Endothelial cell (in vitro differentiated cells): ENCODE data around the gene RIC8B. TPM values are rescaled to one million over a fixed set of nuclear protein-coding genes. Genes with fewer than 3 reads are reported as not detected.

ENCODE experiments used
- DNase-seq: peaks from one replicate; pipeline ENCODE4 v3.0.0; 2021; ENCODE audit warnings: low spot score
- H3K27ac Mint-ChIP-seq: one replicate; pipeline ENCODE4 v1.8.0; 2021; ENCODE audit warnings: mixed read lengths, inconsistent platforms; ENCODE audit not compliant: unreplicated experiment
- H3K27me3 Mint-ChIP-seq: one replicate; pipeline ENCODE4 v1.8.0; 2021; ENCODE audit warnings: mild to moderate bottlenecking, moderate library complexity, mixed read lengths, inconsistent platforms; ENCODE audit not compliant: unreplicated experiment
- H3K36me3 Mint-ChIP-seq: one replicate; pipeline ENCODE4 v1.8.0; 2021; ENCODE audit warnings: mild to moderate bottlenecking, low read depth, mixed read lengths, inconsistent platforms; ENCODE audit not compliant: unreplicated experiment
- H3K4me1 Mint-ChIP-seq: one replicate; pipeline ENCODE4 v1.8.0; 2021; ENCODE audit warnings: mild to moderate bottlenecking, mixed read lengths, inconsistent platforms; ENCODE audit not compliant: unreplicated experiment
- H3K4me3 Mint-ChIP-seq: one replicate; pipeline ENCODE4 v1.8.0; 2021; ENCODE audit warnings: mild to moderate bottlenecking, mixed read lengths, inconsistent platforms; ENCODE audit not compliant: unreplicated experiment
- H3K9me3 Mint-ChIP-seq: one replicate; pipeline ENCODE4 v1.8.0; 2021; ENCODE audit warnings: mixed read lengths, inconsistent platforms; ENCODE audit not compliant: unreplicated experiment
- total RNA-seq: library from RNA; stranded (reverse); fragmentation: NEBNext Ultra II Directional; extraction: Animal tissue kit (Norgen Biotek cat#: 25700); gene quantifications from one replicate; pipeline ENCODE4 v1.2.1, GENCODE V29; 2021; ENCODE audit not compliant: unreplicated experiment
- TF ChIP-seq, protein P1 (sequence below): fragments of 200-600 bp; sonication (generic); IDR thresholded peaks from one replicate; pipeline ENCODE4 v1.5.0; 2021; ENCODE audit warnings: antibody characterized with exemption; ENCODE audit not compliant: unreplicated experiment

RIC8B gene
- total RNA-seq, 1 donor from 2014 or later = 14.0 TPM

DNA sequence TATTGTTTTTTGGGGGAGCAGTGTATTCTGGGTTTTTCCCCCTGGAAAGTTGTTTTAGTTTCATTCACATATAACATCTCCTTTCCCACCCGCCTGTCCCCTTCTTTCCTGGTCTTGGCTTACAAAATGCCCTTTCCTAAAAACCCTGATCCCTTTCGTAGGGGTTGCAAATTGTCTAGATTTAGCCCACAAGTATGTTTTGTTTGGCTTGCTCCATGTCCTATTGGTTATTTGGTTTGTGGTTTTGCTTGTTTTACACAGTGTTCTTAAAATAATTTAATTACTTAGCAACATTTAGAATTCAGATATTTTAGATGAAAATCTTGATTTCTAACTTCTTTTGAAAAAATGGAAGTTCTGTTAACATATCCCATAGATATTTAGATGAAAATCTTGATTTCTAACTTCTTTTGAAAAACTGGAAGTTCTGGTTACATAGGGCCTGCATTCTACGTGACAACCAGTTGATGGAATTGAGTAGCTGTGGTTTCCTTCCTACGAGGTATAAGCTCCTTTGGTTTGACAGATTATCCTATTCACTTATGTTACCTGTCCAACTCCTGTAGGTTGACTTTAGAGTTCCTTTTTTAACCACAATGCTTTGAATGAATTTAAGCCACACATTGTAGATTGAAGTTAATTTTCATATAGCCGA lies 92.1 kb downstream of the RIC8B start:
- TF ChIP-seq, protein P1, sequence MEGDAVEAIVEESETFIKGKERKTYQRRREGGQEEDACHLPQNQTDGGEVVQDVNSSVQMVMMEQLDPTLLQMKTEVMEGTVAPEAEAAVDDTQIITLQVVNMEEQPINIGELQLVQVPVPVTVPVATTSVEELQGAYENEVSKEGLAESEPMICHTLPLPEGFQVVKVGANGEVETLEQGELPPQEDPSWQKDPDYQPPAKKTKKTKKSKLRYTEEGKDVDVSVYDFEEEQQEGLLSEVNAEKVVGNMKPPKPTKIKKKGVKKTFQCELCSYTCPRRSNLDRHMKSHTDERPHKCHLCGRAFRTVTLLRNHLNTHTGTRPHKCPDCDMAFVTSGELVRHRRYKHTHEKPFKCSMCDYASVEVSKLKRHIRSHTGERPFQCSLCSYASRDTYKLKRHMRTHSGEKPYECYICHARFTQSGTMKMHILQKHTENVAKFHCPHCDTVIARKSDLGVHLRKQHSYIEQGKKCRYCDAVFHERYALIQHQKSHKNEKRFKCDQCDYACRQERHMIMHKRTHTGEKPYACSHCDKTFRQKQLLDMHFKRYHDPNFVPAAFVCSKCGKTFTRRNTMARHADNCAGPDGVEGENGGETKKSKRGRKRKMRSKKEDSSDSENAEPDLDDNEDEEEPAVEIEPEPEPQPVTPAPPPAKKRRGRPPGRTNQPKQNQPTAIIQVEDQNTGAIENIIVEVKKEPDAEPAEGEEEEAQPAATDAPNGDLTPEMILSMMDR = no peak
- peaks cover 3% of the 10 kb centered on the region for H3K4me1 Mint-ChIP-seq
- no peak overlapping the region for H3K4me3 Mint-ChIP-seq
- H3K27me3 Mint-ChIP-seq = no peaks in the 10 kb centered on the region
- no peak for DNase-seq
- H3K9me3 Mint-ChIP-seq = no peaks in the 10 kb centered on the region
- no peak overlapping the region for H3K27ac Mint-ChIP-seq
- H3K36me3 Mint-ChIP-seq = peaks cover 4% of the 10 kb centered on the region

DNA sequence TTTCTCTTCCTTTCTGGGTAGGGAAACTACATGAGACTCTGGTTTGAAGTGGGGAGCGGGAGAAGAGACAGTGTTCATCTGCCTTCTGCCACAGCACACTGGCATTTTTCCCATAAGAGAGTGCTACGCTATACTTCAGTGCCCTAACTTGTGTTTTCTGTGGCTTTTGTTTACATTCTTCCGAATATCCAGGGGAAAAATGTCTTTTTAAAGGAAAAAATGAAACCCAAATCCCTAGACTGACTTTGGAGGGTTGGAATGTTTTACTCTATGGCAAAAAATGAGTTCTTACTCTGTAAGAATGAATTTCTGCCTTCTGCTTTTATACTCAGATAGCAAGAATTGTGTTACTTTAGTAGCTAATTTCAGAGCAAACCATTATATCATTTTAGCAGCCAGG lies 93.2 kb downstream of the RIC8B start:
- Mint-ChIP-seq H3K4me1 (peaks cover 3% of the 10 kb centered on the region), H3K27ac (no peak overlapping the region), H3K27me3 (no peaks in the 10 kb centered on the region), H3K4me3 (no peak overlapping the region), H3K9me3 (no peaks in the 10 kb centered on the region), H3K36me3 (peaks cover 4% of the 10 kb centered on the region)
- DNase-seq = no peak
- TF ChIP-seq, protein P1 = no peak

DNA sequence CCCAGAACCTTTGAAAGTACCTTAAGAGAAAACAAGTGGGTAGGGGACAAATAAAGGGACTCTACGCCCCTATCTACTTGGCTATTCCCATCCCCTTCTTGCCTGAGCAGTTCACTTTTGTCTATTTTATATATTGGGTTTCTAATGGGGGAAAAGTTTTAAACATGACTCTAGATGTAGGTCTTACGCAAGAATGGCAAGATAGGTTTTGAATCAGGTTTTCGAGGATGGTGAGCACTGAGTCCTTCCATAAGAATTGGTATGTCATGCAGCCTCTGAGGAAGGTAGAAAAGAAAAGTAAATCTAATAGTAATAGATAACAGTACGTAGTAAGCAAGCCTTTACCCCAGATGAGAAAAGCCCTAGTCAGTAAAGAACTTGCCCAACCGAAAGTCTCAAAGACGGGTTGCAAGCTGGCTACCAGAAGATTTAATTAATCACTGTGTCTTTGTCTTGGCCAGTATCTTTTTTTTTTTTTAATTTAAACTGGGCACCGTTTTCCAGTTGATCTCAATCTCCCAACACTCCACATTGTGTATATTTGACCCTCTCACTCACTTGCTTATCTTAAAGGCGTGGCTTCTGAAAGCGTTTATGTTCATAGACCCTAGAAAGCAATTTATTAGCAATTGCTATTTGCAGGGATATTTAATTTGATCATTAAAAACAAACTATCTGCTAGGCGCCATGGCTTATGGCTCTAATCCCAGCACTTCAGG lies 94.7 kb downstream of the RIC8B start:
- no peak overlapping the region for H3K27ac Mint-ChIP-seq
- DNase-seq = no peak
- H3K27me3 Mint-ChIP-seq = no peaks in the 10 kb centered on the region
- H3K9me3 Mint-ChIP-seq = no peaks in the 10 kb centered on the region
- TF ChIP-seq, protein P1 = no peak
- H3K4me3 Mint-ChIP-seq = no peak overlapping the region
- peaks cover 4% of the 10 kb centered on the region for H3K36me3 Mint-ChIP-seq
- H3K4me1 Mint-ChIP-seq = peaks cover 3% of the 10 kb centered on the region

DNA sequence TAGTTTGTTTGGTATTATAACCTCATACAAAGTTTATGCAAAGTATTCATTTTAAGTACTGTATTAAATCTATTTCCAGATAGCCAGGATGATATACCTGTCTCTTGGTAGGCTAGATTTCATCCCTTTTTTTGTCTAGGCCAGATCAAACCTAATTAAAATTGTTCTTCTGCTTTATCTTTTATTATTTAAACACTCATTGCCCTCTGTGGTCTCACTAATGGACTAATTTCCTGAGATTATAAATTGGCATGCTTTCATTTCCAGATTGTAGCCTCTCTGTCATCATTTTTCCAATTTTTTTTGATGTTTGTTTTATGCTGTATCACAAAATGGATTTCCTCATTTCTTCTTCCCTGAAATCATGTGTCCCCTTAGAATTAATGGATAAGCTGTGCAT lies 95.6 kb downstream of the RIC8B start:
- Mint-ChIP-seq H3K27me3 (no peaks in the 10 kb centered on the region), H3K4me3 (no peak overlapping the region), H3K36me3 (peaks cover 4% of the 10 kb centered on the region), H3K9me3 (no peaks in the 10 kb centered on the region), H3K27ac (no peak overlapping the region), H3K4me1 (peaks cover 3% of the 10 kb centered on the region)
- no peak for DNase-seq
- TF ChIP-seq, protein P1 = no peak

DNA sequence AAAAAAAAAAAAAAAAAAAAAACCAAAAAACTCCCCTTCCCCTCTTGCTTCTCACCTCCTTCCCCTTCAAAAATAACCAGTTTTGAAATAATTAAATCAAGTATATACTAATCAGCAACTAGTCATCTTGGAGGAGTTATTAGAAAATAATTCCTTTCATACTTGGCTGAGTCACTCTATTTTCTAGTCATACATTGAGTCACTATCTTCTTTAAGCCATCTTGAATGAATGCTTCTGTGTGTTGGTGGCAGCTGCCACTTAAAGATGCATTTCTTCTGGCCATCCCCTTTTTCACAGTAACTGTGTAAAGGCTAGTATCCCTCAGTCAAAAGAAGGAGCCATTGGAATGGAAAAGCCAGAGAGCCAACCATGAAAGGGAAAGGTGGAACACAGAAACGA lies 97.0 kb downstream of the RIC8B start:
- H3K9me3 Mint-ChIP-seq = no peaks in the 10 kb centered on the region
- no peak overlapping the region for H3K4me3 Mint-ChIP-seq
- no peak for DNase-seq
- TF ChIP-seq, protein P1 = no peak
- no peaks in the 10 kb centered on the region for H3K27me3 Mint-ChIP-seq
- H3K27ac Mint-ChIP-seq = no peak overlapping the region
- no peaks in the 10 kb centered on the region for H3K36me3 Mint-ChIP-seq
- H3K4me1 Mint-ChIP-seq = peaks cover 3% of the 10 kb centered on the region
